Skeletal muscle satellite cell (primary cell): ENCODE data around the gene FGF2.
"Not testable (repeated sequence)": the region's sequence is repeated elsewhere in the genome, so short reads cannot be mapped to it uniquely, and the experiment has no call there.

Experiments
- H3K27me3 ChIP-seq: 2 replicates; pipeline ENCODE4 v1.7.0; 2013; ENCODE audit warnings: low read length; ENCODE audit not compliant: control insufficient read depth, insufficient read depth
- H3K36me3 ChIP-seq: 2 replicates; pipeline ENCODE4 v1.7.0; 2013; ENCODE audit warnings: mild to moderate bottlenecking, control low read depth, low read length; ENCODE audit not compliant: insufficient read depth
- H3K4me1 ChIP-seq: 2 replicates; pipeline ENCODE4 v1.7.0; 2013; ENCODE audit warnings: low read length; ENCODE audit not compliant: control insufficient read depth, insufficient read depth
- H3K4me2 ChIP-seq: 2 replicates; pipeline ENCODE4 v1.7.0; 2013; ENCODE audit warnings: mild to moderate bottlenecking, low read length
- H3K4me3 ChIP-seq: 2 replicates; pipeline ENCODE4 v1.7.0; 2013; ENCODE audit warnings: low read length
- H3K9ac ChIP-seq: 2 replicates; pipeline ENCODE4 v1.7.0; 2013; ENCODE audit warnings: mild to moderate bottlenecking, low read depth, low read length, moderate library complexity
- H3K9me3 ChIP-seq: replicated peaks from 2 replicates; pipeline ENCODE4 v1.7.0; 2013; ENCODE audit warnings: mild to moderate bottlenecking, control low read depth, low read length

FGF2 gene

GRCh38 chr4:122793811-122794210 lies 32.8 kb upstream of the FGF2 start:
- Histone ChIP-seq H3K9ac (no peak overlapping the region), H3K4me1 (peaks cover 24% of the 10 kb centered on the region), H3K36me3 (no peaks in the 10 kb centered on the region), H3K4me2 (no peak overlapping the region), H3K27me3 (no peaks in the 10 kb centered on the region), H3K4me3 (no peak overlapping the region), H3K9me3 (no peaks in the 10 kb centered on the region)

GRCh38 chr4:122796801-122797404 lies 29.7 kb upstream of the FGF2 start:
- Histone ChIP-seq H3K36me3 (no peaks in the 10 kb centered on the region), H3K9me3 (no peaks in the 10 kb centered on the region), H3K9ac (no peak overlapping the region), H3K4me2 (peak overlapping the region; percentile 76), H3K4me3 (no peak overlapping the region), H3K4me1 (peaks cover 25% of the 10 kb centered on the region), H3K27me3 (no peaks in the 10 kb centered on the region)

DNA sequence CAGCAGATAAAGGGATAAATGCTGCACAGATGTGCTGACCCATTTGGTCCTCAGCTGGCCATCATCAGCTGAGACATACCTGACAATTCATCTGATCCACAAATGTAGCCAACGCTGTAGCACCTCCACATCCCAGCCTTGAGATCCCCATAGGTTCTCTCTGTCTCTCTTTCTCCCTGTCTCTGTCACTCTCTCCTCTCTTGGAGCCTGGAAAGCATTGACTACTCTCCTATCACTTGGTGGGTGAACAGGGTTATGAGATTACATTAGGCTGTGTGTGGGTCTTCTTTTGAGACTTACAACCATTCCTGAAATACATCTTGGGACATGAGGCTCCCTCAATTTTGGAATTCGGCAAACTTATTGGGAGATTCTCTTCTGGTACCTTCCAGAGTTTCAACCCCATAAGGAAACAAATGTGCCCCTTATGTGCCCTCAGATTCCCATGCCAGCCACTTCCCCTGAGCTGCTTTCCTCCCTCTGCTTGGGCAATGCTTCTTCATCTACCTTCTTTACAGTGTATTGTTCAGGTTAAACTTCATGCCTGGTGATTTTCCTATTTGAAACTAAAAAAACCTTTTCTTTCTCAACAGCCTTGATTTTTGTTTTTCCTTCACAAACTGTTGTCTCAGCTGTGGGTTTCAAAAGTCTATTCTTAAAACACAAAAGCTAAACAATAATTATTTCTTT lies 29.1 kb upstream of the FGF2 start:
- no peaks in the 10 kb centered on the region for H3K36me3 ChIP-seq
- H3K4me3 ChIP-seq: peak overlapping the region; percentile 44
- peak overlapping the region; percentile 76 for H3K4me2 ChIP-seq
- peak overlapping the region; percentile 74 for H3K9ac ChIP-seq
- H3K4me1 ChIP-seq: peaks cover 25% of the 10 kb centered on the region
- H3K9me3 ChIP-seq: no peaks in the 10 kb centered on the region
- no peaks in the 10 kb centered on the region for H3K27me3 ChIP-seq

GRCh38 chr4:122798101-122798500 lies 28.5 kb upstream of the FGF2 start:
- no peaks in the 10 kb centered on the region for H3K9me3 ChIP-seq
- H3K36me3 ChIP-seq: no peaks in the 10 kb centered on the region
- H3K4me3 ChIP-seq: peak overlapping the region; percentile 44
- peaks cover 25% of the 10 kb centered on the region for H3K4me1 ChIP-seq
- no peaks in the 10 kb centered on the region for H3K27me3 ChIP-seq
- peak overlapping the region; percentile 76 for H3K4me2 ChIP-seq
- H3K9ac ChIP-seq: peak overlapping the region; percentile 74

- Histone ChIP-seq H3K27me3 (no peaks in the 10 kb centered on the region), H3K4me2 (peak overlapping the region; percentile 76), H3K4me3 (no peak overlapping the region), H3K9me3 (no peaks in the 10 kb centered on the region), H3K36me3 (no peaks in the 10 kb centered on the region), H3K9ac (peak overlapping the region; percentile 74), H3K4me1 (peaks cover 25% of the 10 kb centered on the region)
Observed at GRCh38 chr4:122798917-122799316, 27.7 kb upstream of the FGF2 start.

GRCh38 chr4:122803788-122804208 lies 22.8 kb upstream of the FGF2 start:
- no peaks in the 10 kb centered on the region for H3K9me3 ChIP-seq
- H3K4me3 ChIP-seq: no peak overlapping the region
- H3K9ac ChIP-seq: no peak overlapping the region
- no peaks in the 10 kb centered on the region for H3K27me3 ChIP-seq
- H3K36me3 ChIP-seq: no peaks in the 10 kb centered on the region
- no peak overlapping the region for H3K4me2 ChIP-seq
- peaks cover under 1% of the 10 kb centered on the region for H3K4me1 ChIP-seq

GRCh38 chr4:122806981-122807679 lies 19.5 kb upstream of the FGF2 start:
- H3K4me3 ChIP-seq: no peak overlapping the region
- no peak overlapping the region for H3K4me2 ChIP-seq
- H3K9ac ChIP-seq: no peak overlapping the region
- no peaks in the 10 kb centered on the region for H3K36me3 ChIP-seq
- peaks cover 9% of the 10 kb centered on the region for H3K4me1 ChIP-seq
- no peaks in the 10 kb centered on the region for H3K27me3 ChIP-seq
- H3K9me3 ChIP-seq: no peaks in the 10 kb centered on the region

GRCh38 chr4:122810669-122811068 lies 16.0 kb upstream of the FGF2 start:
- Histone ChIP-seq H3K4me2 (no peak overlapping the region), H3K9ac (no peak overlapping the region), H3K9me3 (no peaks in the 10 kb centered on the region), H3K4me1 (peaks cover 9% of the 10 kb centered on the region), H3K4me3 (no peak overlapping the region), H3K36me3 (no peaks in the 10 kb centered on the region), H3K27me3 (no peaks in the 10 kb centered on the region)

- not testable (repeated sequence) for H3K9me3 ChIP-seq, H3K4me3 ChIP-seq, H3K4me1 ChIP-seq, H3K36me3 ChIP-seq, H3K9ac ChIP-seq, H3K4me2 ChIP-seq, H3K27me3 ChIP-seq
Observed at GRCh38 chr4:122811781-122812180, 14.8 kb upstream of the FGF2 start.

DNA sequence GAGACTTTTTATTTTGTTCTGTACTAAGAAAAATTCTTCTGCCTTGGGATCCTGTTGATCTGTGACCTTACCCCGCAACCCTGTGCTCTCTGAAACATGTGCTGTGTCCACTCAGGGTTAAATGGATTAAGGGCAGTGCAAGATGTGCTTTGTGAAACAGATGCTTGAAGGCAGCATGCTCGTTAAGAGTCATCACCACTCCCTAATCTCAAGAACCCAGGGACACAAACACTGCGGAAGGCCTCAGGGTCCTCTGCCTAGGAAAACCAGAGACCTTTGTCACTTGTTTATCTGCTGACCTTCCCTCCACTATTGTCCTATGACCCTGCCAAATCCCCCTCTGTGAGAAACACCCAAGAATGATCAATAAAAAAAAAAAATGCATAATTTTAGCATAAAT lies 13.8 kb upstream of the FGF2 start:
- not testable (repeated sequence) for H3K4me3 ChIP-seq, H3K4me1 ChIP-seq, H3K4me2 ChIP-seq, H3K27me3 ChIP-seq, H3K9me3 ChIP-seq, H3K36me3 ChIP-seq, H3K9ac ChIP-seq

- Histone ChIP-seq H3K9me3 (no peaks in the 10 kb centered on the region), H3K4me1 (peaks cover 9% of the 10 kb centered on the region), H3K36me3 (no peaks in the 10 kb centered on the region), H3K27me3 (no peaks in the 10 kb centered on the region), H3K4me2 (no peak overlapping the region), H3K4me3 (no peak overlapping the region), H3K9ac (no peak overlapping the region)
Observed at GRCh38 chr4:122814426-122814825, 12.2 kb upstream of the FGF2 start.
